Measurements from ENCODE around the gene CDC37. TPM values are rescaled to one million over a fixed set of nuclear protein-coding genes. Genes with fewer than 3 reads are reported as not detected.
"Not testable (repeated sequence)": the region's sequence is repeated elsewhere in the genome, so short reads cannot be mapped to it uniquely, and the experiment has no call there.

Gene CDC37
- polyA plus RNA-seq, 1 donor (not counting 4 experiments of a cell fraction or from before 2014, with no cell fraction given) = 376 TPM

GRCh38 chr19:10388957-10389356, 14.4 kb downstream of the CDC37 start:
- dilution Hi-C loops (cut with MboI; ENCODE audit: extremely low pct_ligation_motif_present, low sequenced_read_pairs) = no loop called here
- Histone ChIP-seq H4K20me1 (ENCODE audit: control insufficient read depth, extremely low read depth, insufficient read depth, low read length) (peaks cover 4% of the 10 kb centered on the region), H3K36me3 (ENCODE audit: control insufficient read depth in 2 of 2, extremely low read depth in 1 of 2, insufficient read depth in 2 of 2, low read length in 2 of 2) (peaks cover 17 to 30% of the 10 kb centered on the region in 2 experiments), H3K4me1 (ENCODE audit: control insufficient read depth, extremely low read depth, insufficient read depth, low read length) (no peaks in the 10 kb centered on the region), H2AFZ (ENCODE audit: control insufficient read depth, low read length) (no peak overlapping the region), H3K9me3 (ENCODE audit: control insufficient read depth, low read depth, low read length) (no peaks in the 10 kb centered on the region), H3K27me3 (ENCODE audit: control insufficient read depth, extremely low read depth, insufficient read depth, low read length) (no peaks in the 10 kb centered on the region), H3K27ac (ENCODE audit: control insufficient read depth, insufficient read depth, low read length) (no peak overlapping the region), H3K4me2 (ENCODE audit: control insufficient read depth, extremely low read depth, insufficient read depth, low read depth, low read length) (no peak overlapping the region), H3K4me3 (ENCODE audit: control insufficient read depth in 2 of 3, extremely low read depth in 1 of 3, insufficient read depth in 2 of 3, low read depth in 1 of 3, low read length in 3 of 3) (no peak overlapping the region), H3K79me2 (ENCODE audit: control insufficient read depth, insufficient read depth, low read length) (no peaks in the 10 kb centered on the region), H3K9ac (ENCODE audit: control insufficient read depth, extremely low read depth, insufficient read depth, low read length) (no peak overlapping the region), H3K9me1 (ENCODE audit: control insufficient read depth, extremely low read depth, insufficient read depth, low read length) (no peaks in the 10 kb centered on the region)
- TF ChIP-seq EZH2 (IDR thresholded peaks at IDR 0.05; ENCODE audit: low read length) (no peak), CTCF (optimal IDR thresholded peaks at IDR 0.05 in 1 of 3, IDR thresholded peaks at IDR 0.05 in 1 of 3, conservative IDR thresholded peaks at IDR 0.05 in 1 of 3; ENCODE audit: extremely low read depth in 1 of 3, insufficient read depth in 2 of 3, low read length in 3 of 3) (peak; percentile 87 to 96 (median 89))
- DNase-seq (ENCODE audit: low read depth, low spot score) (no peak), FAIRE-seq (peak; percentile 80)

GRCh38 chr19:10384580-10384979, 18.8 kb downstream of the CDC37 start:
- H3K4me3 ChIP-seq (ENCODE audit: control insufficient read depth in 2 of 3, extremely low read depth in 1 of 3, insufficient read depth in 2 of 3, low read depth in 1 of 3, low read length in 3 of 3) = no peak overlapping the region
- no peaks in the 10 kb centered on the region for H3K27me3 ChIP-seq (ENCODE audit: control insufficient read depth, extremely low read depth, insufficient read depth, low read length)
- FAIRE-seq (no peak), DNase-seq (ENCODE audit: low read depth, low spot score) (no peak)
- H3K9me3 ChIP-seq (ENCODE audit: control insufficient read depth, low read depth, low read length) = no peaks in the 10 kb centered on the region
- H3K9ac ChIP-seq (ENCODE audit: control insufficient read depth, extremely low read depth, insufficient read depth, low read length) = no peak overlapping the region
- TF ChIP-seq EZH2 (IDR thresholded peaks at IDR 0.05; ENCODE audit: low read length) (no peak), CTCF (optimal IDR thresholded peaks at IDR 0.05 in 1 of 3, IDR thresholded peaks at IDR 0.05 in 1 of 3, conservative IDR thresholded peaks at IDR 0.05 in 1 of 3; ENCODE audit: extremely low read depth in 1 of 3, insufficient read depth in 2 of 3, low read length in 3 of 3) (no peak)
- H3K79me2 ChIP-seq (ENCODE audit: control insufficient read depth, insufficient read depth, low read length) = peaks cover 8% of the 10 kb centered on the region
- no peaks in the 10 kb centered on the region for H3K9me1 ChIP-seq (ENCODE audit: control insufficient read depth, extremely low read depth, insufficient read depth, low read length)
- no peaks in the 10 kb centered on the region for H4K20me1 ChIP-seq (ENCODE audit: control insufficient read depth, extremely low read depth, insufficient read depth, low read length)
- H2AFZ ChIP-seq (ENCODE audit: control insufficient read depth, low read length) = no peak overlapping the region
- no peak overlapping the region for H3K4me2 ChIP-seq (ENCODE audit: control insufficient read depth, extremely low read depth, insufficient read depth, low read depth, low read length)
- H3K4me1 ChIP-seq (ENCODE audit: control insufficient read depth, extremely low read depth, insufficient read depth, low read length) = peaks cover 6% of the 10 kb centered on the region
- peaks cover 0 to 3% of the 10 kb centered on the region in 2 experiments for H3K36me3 ChIP-seq (ENCODE audit: control insufficient read depth in 2 of 2, extremely low read depth in 1 of 2, insufficient read depth in 2 of 2, low read length in 2 of 2)
- H3K27ac ChIP-seq (ENCODE audit: control insufficient read depth, insufficient read depth, low read length) = no peak overlapping the region
- dilution Hi-C loops (cut with MboI; ENCODE audit: extremely low pct_ligation_motif_present, low sequenced_read_pairs) = no loop called here

GRCh38 chr19:10383223-10383499, 20.2 kb downstream of the CDC37 start:
- H3K36me3 ChIP-seq (ENCODE audit: control insufficient read depth in 2 of 2, extremely low read depth in 1 of 2, insufficient read depth in 2 of 2, low read length in 2 of 2); FAIRE-seq; H3K27ac ChIP-seq (ENCODE audit: control insufficient read depth, insufficient read depth, low read length); H3K27me3 ChIP-seq (ENCODE audit: control insufficient read depth, extremely low read depth, insufficient read depth, low read length); H3K79me2 ChIP-seq (ENCODE audit: control insufficient read depth, insufficient read depth, low read length); H2AFZ ChIP-seq (ENCODE audit: control insufficient read depth, low read length); dilution Hi-C loops (cut with MboI; ENCODE audit: extremely low pct_ligation_motif_present, low sequenced_read_pairs); H3K9ac ChIP-seq (ENCODE audit: control insufficient read depth, extremely low read depth, insufficient read depth, low read length); H3K9me1 ChIP-seq (ENCODE audit: control insufficient read depth, extremely low read depth, insufficient read depth, low read length); DNase-seq (ENCODE audit: low read depth, low spot score); H3K9me3 ChIP-seq (ENCODE audit: control insufficient read depth, low read depth, low read length); H4K20me1 ChIP-seq (ENCODE audit: control insufficient read depth, extremely low read depth, insufficient read depth, low read length); H3K4me3 ChIP-seq (ENCODE audit: control insufficient read depth in 2 of 3, extremely low read depth in 1 of 3, insufficient read depth in 2 of 3, low read depth in 1 of 3, low read length in 3 of 3); H3K4me1 ChIP-seq (ENCODE audit: control insufficient read depth, extremely low read depth, insufficient read depth, low read length); H3K4me2 ChIP-seq (ENCODE audit: control insufficient read depth, extremely low read depth, insufficient read depth, low read depth, low read length): not testable (repeated sequence)
